Activated effector memory CD4-positive, alpha-beta T cell treated with anti-CD3 and anti-CD28 coated beads, Interleukin-2, amount 50 U/mL, for 16 hours (primary cell): ENCODE data around the gene PLEKHH3.
"Not testable (repeated sequence)": the region's sequence is repeated elsewhere in the genome, so short reads cannot be mapped to it uniquely, and the experiment has no call there.

Experiments
- DNase-seq: peaks from one replicate; pipeline ENCODE4 v3.0.0-alpha.2; 2020

PLEKHH3 gene

GRCh38 chr17:42670789-42671657, 5.8 kb downstream of the PLEKHH3 start:
- no peak for DNase-seq

GRCh38 chr17:42669977-42670788, 6.6 kb downstream of the PLEKHH3 start:
- peak; percentile 83 for DNase-seq

GRCh38 chr17:42669705-42669976, 7.2 kb downstream of the PLEKHH3 start:
- DNase-seq, result no peak

- DNase-seq, result no peak
Measured at GRCh38 chr17:42667088-42667951, 9.5 kb downstream of the PLEKHH3 start.

GRCh38 chr17:42666126-42666525, 10.7 kb downstream of the PLEKHH3 start:
- not testable (repeated sequence) for DNase-seq

- DNase-seq, result no peak
Measured at GRCh38 chr17:42665581-42666001, 11.2 kb downstream of the PLEKHH3 start.

- no peak for DNase-seq
Measured at GRCh38 chr17:42660692-42661345, 16.0 kb downstream of the PLEKHH3 start.

- not testable (repeated sequence) for DNase-seq
Measured at GRCh38 chr17:42659932-42660274, 16.9 kb downstream of the PLEKHH3 start.

GRCh38 chr17:42659079-42659931, 17.5 kb downstream of the PLEKHH3 start, which contains the start of gene TUBG2:
Gene TUBG2 (plus strand): TSS chr17:42659284. CDS start chr17:42659504, 220 bp downstream.
- peak; percentile 91 for DNase-seq

GRCh38 chr17:42657824-42658588, 18.8 kb downstream of the PLEKHH3 start:
- DNase-seq, result no peak

GRCh38 chr17:42655528-42655927, 21.3 kb downstream of the PLEKHH3 start:
- DNase-seq, result no peak

GRCh38 chr17:42653179-42654124, 23.3 kb downstream of the PLEKHH3 start:
- no peak for DNase-seq

GRCh38 chr17:42651392-42651791, 25.4 kb downstream of the PLEKHH3 start:
- DNase-seq, result no peak

- DNase-seq, result no peak
Measured at GRCh38 chr17:42647778-42648177, 29.0 kb downstream of the PLEKHH3 start.

- DNase-seq, result no peak
Measured at GRCh38 chr17:42642336-42642735, 34.5 kb downstream of the PLEKHH3 start.

- DNase-seq, result no peak
Measured at GRCh38 chr17:42640121-42640520, 36.7 kb downstream of the PLEKHH3 start.

GRCh38 chr17:42639525-42640113, 37.2 kb downstream of the PLEKHH3 start:
- no peak for DNase-seq

GRCh38 chr17:42632949-42633444, 43.8 kb downstream of the PLEKHH3 start:
- DNase-seq, result no peak

- DNase-seq, result no peak
Measured at GRCh38 chr17:42629411-42630009, 47.3 kb downstream of the PLEKHH3 start.
